ENCODE data around the gene NFKBIA. TPM values are rescaled to one million over a fixed set of nuclear protein-coding genes. Genes with fewer than 3 reads are reported as not detected.
"Not testable (repeated sequence)": the region's sequence is repeated elsewhere in the genome, so short reads cannot be mapped to it uniquely, and the experiment has no call there.

The NFKBIA gene
- polyA plus RNA-seq, 3 donors from 2014 or later = 339 to 579 (median 435) TPM

DNA sequence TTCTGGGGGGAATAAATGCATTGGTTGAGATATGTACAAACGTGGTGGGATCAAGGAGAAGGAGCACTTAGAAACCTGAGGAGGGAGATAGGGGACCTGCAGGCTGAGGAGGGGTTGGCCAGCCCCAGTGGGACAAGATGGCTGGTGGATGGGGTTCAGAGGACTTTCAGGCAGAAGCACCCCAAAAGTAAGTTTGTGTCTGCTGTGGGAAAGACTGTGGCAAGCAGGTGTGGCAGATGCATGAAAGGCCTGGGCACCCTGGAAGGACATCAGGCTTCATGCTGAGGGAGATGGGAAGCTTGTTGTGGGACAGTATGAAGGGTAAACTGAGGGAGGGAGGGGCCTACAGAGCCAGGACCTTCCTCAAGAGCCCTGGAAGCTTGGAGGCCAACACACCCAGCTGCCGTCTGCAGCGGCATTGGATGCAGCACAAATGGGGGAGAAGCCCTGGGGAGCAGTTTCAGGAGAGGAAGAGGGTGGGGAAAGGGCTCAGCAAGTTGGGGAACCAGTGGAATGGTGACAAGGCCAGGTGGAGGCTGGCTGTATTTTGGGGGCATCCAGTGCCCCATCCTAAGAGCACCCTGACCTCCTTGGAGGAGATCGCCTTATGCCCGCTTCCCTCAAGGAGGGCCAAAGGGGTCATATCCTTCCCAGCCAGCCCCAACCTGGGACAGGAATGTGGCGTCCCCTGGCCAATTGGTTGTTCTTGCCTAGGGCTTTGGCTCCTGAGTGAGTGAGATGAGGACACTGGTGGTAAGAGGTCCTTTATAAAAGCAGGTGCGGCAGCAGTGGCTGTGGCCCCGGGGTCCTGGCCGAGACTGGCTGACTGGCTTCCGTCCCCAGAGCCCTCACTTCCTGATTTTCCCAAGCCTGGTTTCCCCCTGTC lies 20.7 kb downstream of the NFKBIA start:
- H3K27ac Mint-ChIP-seq = no peak overlapping the region
- DNase-seq = no peak
- no peak overlapping the region for H3K4me3 Mint-ChIP-seq
- no peaks in the 10 kb centered on the region for H3K9me3 Mint-ChIP-seq
- H3K27me3 Mint-ChIP-seq (ENCODE audit: low read depth in 3 of 3) = peaks cover 0 to 2% (median 0%) of the 10 kb centered on the region in 3 donors
- no peaks in the 10 kb centered on the region for H3K36me3 Mint-ChIP-seq
- H3K4me1 Mint-ChIP-seq = no peaks in the 10 kb centered on the region

DNA sequence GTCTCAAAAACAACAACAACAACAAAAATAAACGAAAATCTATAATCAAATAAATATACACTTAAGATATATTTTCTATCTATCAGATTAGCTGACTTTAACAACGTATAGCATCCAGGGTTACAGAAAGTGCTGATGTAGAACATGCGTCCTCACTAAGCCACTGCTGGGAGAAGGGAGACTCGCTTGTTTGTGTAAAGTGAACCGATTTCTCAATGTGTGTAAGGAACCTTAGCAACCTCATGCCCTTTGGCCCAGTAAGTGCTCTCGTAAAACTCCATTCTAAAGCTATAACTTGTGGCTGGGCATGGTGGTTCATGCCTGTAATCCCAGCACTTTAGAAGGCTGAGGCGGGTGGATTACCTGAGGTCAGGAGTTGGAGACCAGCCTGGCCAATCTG lies 23.8 kb downstream of the NFKBIA start:
- peaks cover 0 to 2% of the 10 kb centered on the region in 2 donors for H3K4me1 Mint-ChIP-seq
- H3K9me3 Mint-ChIP-seq = no peaks in the 10 kb centered on the region
- no peak overlapping the region for H3K4me3 Mint-ChIP-seq
- H3K27me3 Mint-ChIP-seq (ENCODE audit: low read depth in 3 of 3) = no peaks in the 10 kb centered on the region
- DNase-seq = no peak
- no peaks in the 10 kb centered on the region for H3K36me3 Mint-ChIP-seq
- H3K27ac Mint-ChIP-seq = no peak overlapping the region

DNA sequence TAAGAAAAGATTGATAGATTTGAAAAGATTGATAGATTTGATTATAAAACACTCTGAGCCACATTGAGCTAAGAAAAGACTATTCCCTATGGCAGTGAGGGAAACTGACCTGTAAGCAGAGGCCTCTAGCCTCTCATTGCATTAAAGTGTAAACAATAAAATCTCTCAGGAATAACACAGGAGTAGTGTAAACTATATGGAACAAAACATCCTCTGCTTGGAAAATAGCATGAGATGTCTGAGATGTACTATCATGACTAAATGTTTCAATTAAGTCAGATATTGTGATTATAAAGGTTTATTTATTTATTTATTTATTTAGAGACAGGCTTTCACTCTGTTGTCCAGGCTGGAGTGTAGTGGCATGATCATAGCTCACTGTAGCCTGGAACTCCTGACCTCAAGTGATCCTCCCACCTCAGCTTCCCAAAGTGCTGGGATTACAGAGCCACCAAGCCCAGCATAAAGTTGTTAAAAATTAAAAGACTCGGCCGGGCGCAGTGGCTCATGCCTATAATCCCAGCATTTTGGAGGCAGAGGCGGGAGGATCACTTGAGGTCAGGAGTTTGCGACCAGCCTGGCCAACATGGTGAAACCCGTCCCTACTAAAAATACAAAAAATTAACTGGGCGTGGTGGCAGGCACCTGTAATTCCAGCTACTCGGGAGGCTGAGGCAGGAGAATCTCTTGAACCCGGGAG lies 25.2 kb downstream of the NFKBIA start:
- H3K27me3 Mint-ChIP-seq (ENCODE audit: low read depth in 3 of 3); H3K27ac Mint-ChIP-seq; H3K9me3 Mint-ChIP-seq; H3K4me3 Mint-ChIP-seq; H3K36me3 Mint-ChIP-seq; DNase-seq; H3K4me1 Mint-ChIP-seq: not testable (repeated sequence)

DNA sequence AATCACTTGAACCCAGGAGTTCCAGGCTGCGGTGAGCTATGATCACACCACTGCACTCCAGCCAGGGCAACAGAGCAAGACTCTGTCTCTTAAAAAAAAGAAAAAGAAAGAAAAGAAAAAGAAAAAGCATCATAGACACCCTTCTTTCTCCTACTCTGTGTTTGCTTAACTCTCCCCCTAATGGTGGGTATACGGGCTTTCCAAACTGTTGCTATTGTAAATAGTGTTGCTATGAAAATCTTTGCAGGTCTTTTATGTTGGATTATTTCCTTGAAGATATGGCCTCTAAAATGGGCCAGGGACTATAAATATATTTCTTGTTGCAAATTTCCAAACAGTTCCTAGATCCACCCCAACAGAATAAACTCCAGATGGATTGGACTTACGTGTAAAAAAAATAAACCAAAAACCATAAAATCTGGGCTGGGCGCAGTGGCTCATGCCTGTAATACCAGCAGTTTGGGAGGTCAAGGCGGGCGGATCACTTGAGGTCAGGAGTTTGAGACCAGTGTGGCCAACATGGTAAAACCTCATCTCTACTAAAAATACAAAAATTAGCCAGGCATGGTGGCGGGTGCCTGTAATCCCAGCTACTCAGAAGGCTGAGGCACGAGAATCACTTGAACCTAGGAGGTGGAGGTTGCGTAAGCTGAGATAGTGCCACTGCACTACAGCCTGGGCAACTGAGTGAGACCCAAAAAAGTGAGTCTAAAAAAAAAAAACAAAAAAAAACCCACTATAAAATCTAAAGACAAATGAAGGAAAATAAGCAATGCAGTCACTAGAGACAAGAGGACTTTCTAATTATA lies 25.9 kb downstream of the NFKBIA start:
- Mint-ChIP-seq H3K9me3 (no peaks in the 10 kb centered on the region), H3K27ac (no peak overlapping the region), H3K27me3 (ENCODE audit: low read depth in 3 of 3) (no peaks in the 10 kb centered on the region), H3K4me3 (no peak overlapping the region), H3K36me3 (no peaks in the 10 kb centered on the region), H3K4me1 (peaks cover 0 to 2% of the 10 kb centered on the region in 2 donors)
- no peak for DNase-seq

DNA sequence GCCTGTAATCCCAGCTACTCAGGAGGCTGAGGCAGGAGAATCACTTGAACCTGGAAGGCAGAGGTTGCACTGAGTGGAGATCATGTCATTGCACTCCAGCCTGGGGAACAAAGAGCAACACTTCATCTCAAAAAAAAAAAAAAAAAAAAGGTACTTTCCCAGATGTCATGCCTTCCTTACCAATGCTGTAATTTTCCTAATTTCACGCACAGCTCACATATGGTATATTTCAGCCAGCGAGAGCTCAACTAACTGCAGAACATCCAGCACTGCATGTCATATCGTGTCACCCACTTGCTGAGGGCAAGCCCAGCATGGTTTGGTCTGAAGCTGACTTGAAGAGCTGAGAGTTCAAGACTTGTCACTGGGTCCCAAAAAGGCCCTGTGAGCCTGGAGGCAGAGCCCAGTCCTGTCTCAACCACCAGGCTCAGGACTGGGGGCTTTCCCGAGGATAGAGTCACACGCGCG lies 29.0 kb downstream of the NFKBIA start:
- DNase-seq = no peak
- Mint-ChIP-seq H3K36me3 (peaks cover 3 to 6% (median 4%) of the 10 kb centered on the region in 3 donors), H3K9me3 (peaks cover 0 to 7% (median 2%) of the 10 kb centered on the region in 6 donors), H3K27ac (no peak overlapping the region), H3K4me1 (peaks cover 0 to 2% of the 10 kb centered on the region in 2 donors), H3K27me3 (ENCODE audit: low read depth in 3 of 3) (peaks cover 0 to 3% (median 0%) of the 10 kb centered on the region in 3 donors), H3K4me3 (no peak overlapping the region)

DNA sequence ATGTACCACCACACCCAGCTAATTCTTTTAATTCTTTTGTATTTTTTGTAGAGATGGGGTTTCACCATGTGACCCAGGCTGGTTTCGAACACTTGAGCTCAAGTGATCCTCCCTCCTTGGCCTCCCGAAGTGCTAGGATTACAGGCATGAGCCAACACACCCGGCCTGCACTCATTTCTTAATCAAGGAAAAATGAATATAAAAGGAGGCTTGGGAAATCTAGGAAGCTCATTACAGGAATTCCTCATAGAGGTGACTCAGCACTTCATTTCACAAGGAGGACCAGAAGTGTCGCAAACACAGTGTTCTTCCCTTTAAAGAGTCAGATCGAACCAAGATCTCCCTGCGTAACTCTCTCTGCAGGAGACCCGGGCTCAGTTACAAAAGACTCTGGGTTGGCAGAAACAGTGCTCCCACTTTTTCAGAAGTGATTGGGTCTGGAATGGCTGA lies 30.3 kb downstream of the NFKBIA start:
- Mint-ChIP-seq H3K4me3 (no peak overlapping the region), H3K36me3 (peaks cover 3 to 6% (median 4%) of the 10 kb centered on the region in 3 donors), H3K9me3 (peaks cover 0 to 7% (median 2%) of the 10 kb centered on the region in 6 donors), H3K27ac (no peak overlapping the region), H3K4me1 (peaks cover 0 to 2% of the 10 kb centered on the region in 2 donors), H3K27me3 (ENCODE audit: low read depth in 3 of 3) (peaks cover 0 to 3% (median 0%) of the 10 kb centered on the region in 3 donors)
- no peak for DNase-seq

DNA sequence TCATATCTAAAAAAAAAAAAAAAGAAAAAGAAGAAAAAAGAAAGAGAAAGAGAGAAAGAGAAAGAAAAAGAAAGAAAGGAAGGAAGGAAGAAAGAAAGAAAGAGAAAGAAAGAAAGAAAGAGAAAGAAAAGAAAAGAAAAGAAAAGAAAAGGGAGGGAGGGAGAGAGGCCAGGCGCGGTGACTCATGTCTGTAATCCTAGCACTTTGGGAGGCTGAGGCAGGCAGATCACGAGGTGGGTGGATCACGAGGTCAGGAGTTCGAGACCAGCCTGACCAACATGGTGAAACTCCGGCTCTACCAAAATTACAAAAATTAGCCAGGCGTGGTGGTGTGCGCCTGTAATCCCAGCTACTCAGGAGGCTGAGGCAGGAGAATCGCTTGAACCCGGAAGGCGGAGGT lies 31.3 kb downstream of the NFKBIA start:
- H3K36me3 Mint-ChIP-seq; DNase-seq; H3K27me3 Mint-ChIP-seq (ENCODE audit: low read depth in 3 of 3); H3K27ac Mint-ChIP-seq; H3K4me3 Mint-ChIP-seq; H3K9me3 Mint-ChIP-seq; H3K4me1 Mint-ChIP-seq: not testable (repeated sequence)

DNA sequence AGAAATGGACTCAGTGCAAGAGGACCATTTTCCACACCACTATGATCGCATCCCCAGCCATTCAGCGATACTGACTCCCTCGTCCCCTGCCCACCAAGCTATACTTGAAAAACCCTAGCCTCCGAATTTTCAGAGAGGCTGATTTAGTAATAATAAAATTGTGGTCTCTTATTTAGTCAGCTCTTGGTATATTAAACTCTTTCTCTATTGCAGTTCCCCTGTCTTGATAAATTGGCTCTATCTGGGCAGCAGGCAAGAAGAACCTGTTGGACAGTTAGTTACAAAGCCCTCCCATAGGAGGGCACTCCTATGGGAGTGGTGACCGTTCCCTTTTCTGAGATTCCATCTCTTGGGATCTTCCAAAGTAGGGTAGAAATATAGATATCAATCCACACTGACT lies 33.6 kb downstream of the NFKBIA start:
- DNase-seq = no peak
- peaks cover 24 to 28% of the 10 kb centered on the region in 2 donors for H3K4me1 Mint-ChIP-seq
- H3K27ac Mint-ChIP-seq = peak overlapping the region in 1 of 6 donors; percentile 30
- H3K9me3 Mint-ChIP-seq = peaks cover 0 to 7% (median 2%) of the 10 kb centered on the region in 6 donors
- H3K4me3 Mint-ChIP-seq = no peak overlapping the region
- peaks cover 0 to 9% (median 0%) of the 10 kb centered on the region in 3 donors for H3K27me3 Mint-ChIP-seq (ENCODE audit: low read depth in 3 of 3)
- peaks cover 3 to 6% (median 4%) of the 10 kb centered on the region in 3 donors for H3K36me3 Mint-ChIP-seq

DNA sequence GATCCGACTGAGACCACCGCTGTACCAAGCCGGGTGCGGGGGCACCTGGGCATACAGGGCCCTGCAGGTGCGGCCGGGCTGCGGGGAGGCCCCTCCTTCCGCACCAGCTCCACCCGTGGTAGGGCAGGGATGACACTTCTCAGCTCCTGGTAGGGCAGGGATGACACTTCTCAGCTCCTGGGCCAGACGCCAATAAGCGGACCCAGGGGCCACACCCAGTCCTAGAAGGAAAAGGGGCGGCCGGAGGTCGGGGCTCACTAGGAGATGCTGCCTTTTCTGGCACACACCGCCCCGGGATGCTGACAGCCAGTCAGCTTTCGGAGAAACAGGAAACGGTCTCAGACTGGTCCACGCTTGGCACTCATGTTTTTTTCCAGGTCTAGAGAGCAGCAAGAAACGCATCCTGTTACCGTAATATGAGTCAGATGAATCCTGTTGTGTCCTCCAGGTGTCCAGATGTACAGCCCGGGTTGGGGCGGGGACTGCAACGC lies 34.8 kb downstream of the NFKBIA start:
- peaks cover 0 to 7% (median 2%) of the 10 kb centered on the region in 6 donors for H3K9me3 Mint-ChIP-seq
- H3K4me3 Mint-ChIP-seq = no peak overlapping the region
- H3K36me3 Mint-ChIP-seq = peaks cover 3 to 6% (median 4%) of the 10 kb centered on the region in 3 donors
- no peak overlapping the region for H3K27ac Mint-ChIP-seq
- peaks cover 0 to 9% (median 0%) of the 10 kb centered on the region in 3 donors for H3K27me3 Mint-ChIP-seq (ENCODE audit: low read depth in 3 of 3)
- peaks cover 29 to 32% of the 10 kb centered on the region in 2 donors for H3K4me1 Mint-ChIP-seq
- DNase-seq = no peak

DNA sequence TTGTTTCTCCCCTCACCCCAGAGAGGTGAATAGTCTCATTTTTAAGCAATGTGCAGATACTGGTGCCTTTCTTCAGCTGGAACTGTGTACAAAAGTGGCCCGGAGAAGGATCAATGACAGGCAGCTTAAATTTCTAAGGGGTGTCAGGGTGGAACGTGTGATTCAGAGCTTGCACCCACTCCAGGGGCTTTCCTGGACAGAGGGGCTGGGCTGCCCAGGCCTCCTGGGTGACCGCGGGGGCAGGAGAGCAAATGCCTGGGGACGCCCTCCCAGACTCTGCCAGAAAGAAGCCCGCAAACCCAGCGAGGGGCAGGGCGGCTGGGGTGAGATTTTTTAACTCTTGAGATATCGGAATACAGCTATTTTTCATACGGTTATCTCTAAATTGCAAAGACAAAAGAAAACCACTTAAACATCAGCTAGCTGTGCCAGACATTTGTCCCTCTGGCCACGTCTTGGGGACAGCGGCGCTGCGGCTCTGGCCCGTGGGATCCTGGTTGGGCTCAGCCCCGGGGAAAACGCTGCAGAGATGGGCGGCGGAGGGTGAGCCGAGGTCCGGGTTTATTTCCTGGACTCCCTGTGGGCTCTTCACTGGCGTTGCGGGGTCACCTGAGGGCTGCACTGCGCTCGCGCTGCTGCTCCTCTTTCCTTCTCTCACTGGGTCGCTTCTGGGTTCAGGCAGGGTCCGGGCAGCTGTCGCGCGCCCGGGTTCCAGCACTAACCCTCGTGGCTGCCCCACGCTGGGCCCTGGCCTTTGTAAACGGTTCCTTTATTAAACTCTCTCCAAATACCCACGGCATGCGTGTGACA lies 35.8 kb downstream of the NFKBIA start:
- H3K4me1 Mint-ChIP-seq = peaks cover 29 to 32% of the 10 kb centered on the region in 2 donors
- H3K27ac Mint-ChIP-seq = peak overlapping the region in 4 of 6 donors; percentile 55 to 69 (median 62)
- H3K9me3 Mint-ChIP-seq = peaks cover 0 to 7% (median 2%) of the 10 kb centered on the region in 6 donors
- H3K36me3 Mint-ChIP-seq = peaks cover 3 to 6% (median 4%) of the 10 kb centered on the region in 3 donors
- peak overlapping the region in 2 of 5 donors; percentile 27 to 33 for H3K4me3 Mint-ChIP-seq
- no peak for DNase-seq
- H3K27me3 Mint-ChIP-seq (ENCODE audit: low read depth in 3 of 3) = peaks cover 0 to 9% (median 0%) of the 10 kb centered on the region in 3 donors

DNA sequence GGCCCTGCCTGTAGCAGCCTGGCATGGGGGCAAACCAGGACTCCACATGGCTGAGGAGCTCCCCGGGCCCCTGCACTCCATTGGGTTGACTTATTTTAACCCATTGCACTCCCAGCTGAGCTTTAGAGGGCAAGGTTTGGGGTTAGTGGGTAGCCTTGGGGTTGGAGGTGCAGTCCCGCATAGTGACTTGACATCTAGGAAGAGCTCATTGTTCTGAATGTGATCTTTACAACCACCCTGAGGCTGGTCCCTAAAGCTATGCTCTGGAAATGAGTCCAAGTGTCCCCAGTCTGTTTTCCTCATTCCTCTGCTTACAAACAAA lies 36.4 kb downstream of the NFKBIA start:
- no peak for DNase-seq
- Mint-ChIP-seq H3K27ac (peak overlapping the region; percentile 55 to 87 (median 66)), H3K27me3 (ENCODE audit: low read depth in 3 of 3) (peaks cover 0 to 9% (median 0%) of the 10 kb centered on the region in 3 donors), H3K36me3 (peaks cover 3 to 6% (median 4%) of the 10 kb centered on the region in 3 donors), H3K4me1 (peaks cover 29 to 32% of the 10 kb centered on the region in 2 donors), H3K9me3 (peaks cover 0 to 7% (median 2%) of the 10 kb centered on the region in 6 donors), H3K4me3 (peak overlapping the region in 4 of 5 donors; percentile 39 to 52 (median 46))

DNA sequence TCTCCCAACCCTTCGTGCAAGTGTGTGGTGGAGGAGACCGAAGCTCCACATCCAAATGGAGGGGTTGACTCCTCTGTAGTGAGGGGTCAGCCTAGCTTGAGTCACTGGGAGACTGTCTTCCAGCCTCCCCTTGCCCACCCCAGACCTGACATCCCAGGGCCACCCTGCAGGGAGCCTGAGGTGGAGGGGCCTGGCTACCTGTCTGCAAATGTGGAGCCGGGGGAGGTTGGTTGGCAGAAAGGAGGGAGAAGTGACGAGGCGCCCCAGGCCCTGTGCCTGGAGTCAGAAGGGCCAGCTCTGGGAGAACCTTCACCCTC lies 37.5 kb downstream of the NFKBIA start:
- peak overlapping the region; percentile 10 to 70 (median 64) for H3K27ac Mint-ChIP-seq
- H3K27me3 Mint-ChIP-seq (ENCODE audit: low read depth in 3 of 3) = peaks cover 0 to 9% (median 0%) of the 10 kb centered on the region in 3 donors
- peaks cover 29 to 32% of the 10 kb centered on the region in 2 donors for H3K4me1 Mint-ChIP-seq
- H3K9me3 Mint-ChIP-seq = peaks cover 0 to 7% (median 2%) of the 10 kb centered on the region in 6 donors
- H3K36me3 Mint-ChIP-seq = peaks cover 3 to 6% (median 4%) of the 10 kb centered on the region in 3 donors
- H3K4me3 Mint-ChIP-seq = peak overlapping the region in 3 of 5 donors; percentile 41 to 52 (median 47)
- DNase-seq = no peak
